ENCODE data around the gene ZNF382.

Gene ZNF382

DNA sequence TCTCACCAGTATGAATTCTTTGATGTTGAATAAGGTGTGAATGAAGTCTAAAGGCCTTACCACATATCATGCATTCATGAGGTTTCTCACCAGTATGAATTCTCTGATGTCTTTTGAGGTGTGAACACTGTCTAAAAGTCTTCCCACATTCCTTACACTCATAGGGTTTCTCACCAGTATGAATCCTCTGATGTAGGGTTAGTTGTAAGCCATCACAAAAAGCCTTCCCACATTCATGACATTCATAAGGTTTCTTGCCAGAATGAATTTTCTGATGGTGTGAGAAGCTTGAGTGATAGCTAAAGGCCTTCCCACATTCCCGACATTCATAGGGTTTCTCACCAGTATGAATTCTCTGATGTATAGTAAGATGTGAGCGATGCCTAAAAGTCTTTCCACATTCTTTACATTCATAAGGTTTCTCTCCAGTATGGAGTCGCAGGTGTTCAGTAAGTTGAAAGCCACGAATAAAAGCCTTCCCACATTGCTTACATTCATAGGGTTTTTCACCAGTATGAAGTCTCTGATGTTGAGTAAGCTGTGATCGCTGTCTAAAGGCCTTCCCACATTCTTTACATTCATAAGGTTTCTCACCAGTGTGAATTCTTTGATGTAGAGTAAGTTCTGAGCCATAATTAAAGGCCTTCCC, 33.9 kb downstream of the ZNF382 start:
- no peak overlapping the region for H3K4me3 ChIP-seq (replicated peaks; ENCODE audit: low read depth, low read length)
- DNase-seq (ENCODE audit: extremely low read depth, low read depth): no peak
- TF ChIP-seq, protein P1, sequence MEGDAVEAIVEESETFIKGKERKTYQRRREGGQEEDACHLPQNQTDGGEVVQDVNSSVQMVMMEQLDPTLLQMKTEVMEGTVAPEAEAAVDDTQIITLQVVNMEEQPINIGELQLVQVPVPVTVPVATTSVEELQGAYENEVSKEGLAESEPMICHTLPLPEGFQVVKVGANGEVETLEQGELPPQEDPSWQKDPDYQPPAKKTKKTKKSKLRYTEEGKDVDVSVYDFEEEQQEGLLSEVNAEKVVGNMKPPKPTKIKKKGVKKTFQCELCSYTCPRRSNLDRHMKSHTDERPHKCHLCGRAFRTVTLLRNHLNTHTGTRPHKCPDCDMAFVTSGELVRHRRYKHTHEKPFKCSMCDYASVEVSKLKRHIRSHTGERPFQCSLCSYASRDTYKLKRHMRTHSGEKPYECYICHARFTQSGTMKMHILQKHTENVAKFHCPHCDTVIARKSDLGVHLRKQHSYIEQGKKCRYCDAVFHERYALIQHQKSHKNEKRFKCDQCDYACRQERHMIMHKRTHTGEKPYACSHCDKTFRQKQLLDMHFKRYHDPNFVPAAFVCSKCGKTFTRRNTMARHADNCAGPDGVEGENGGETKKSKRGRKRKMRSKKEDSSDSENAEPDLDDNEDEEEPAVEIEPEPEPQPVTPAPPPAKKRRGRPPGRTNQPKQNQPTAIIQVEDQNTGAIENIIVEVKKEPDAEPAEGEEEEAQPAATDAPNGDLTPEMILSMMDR (IDR thresholded peaks at IDR 0.05; ENCODE audit: low read depth, low read length, missing control alignments): no peak

DNA sequence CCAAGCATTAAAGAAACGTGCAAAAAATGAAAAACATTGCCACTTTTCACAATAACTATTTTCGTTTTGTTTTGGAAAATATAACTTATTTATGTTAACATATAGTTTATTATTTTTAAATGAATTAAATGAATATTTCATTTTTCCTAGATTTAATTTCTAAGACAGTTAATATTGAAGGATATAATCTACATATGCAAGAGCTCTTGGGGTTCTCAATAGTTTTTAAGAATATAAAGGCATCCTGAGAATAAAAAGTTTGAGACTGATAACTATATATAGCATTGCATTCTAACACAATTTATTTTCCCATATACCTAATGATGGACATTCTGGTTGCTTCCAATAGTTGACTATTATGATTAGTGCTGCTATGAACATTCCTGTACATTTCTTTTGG, 41.6 kb downstream of the ZNF382 start:
- TF ChIP-seq, protein P1 (IDR thresholded peaks at IDR 0.05; ENCODE audit: low read depth, low read length, missing control alignments): no peak
- no peak for DNase-seq (ENCODE audit: extremely low read depth, low read depth)
- no peak overlapping the region for H3K4me3 ChIP-seq (replicated peaks; ENCODE audit: low read depth, low read length)

DNA sequence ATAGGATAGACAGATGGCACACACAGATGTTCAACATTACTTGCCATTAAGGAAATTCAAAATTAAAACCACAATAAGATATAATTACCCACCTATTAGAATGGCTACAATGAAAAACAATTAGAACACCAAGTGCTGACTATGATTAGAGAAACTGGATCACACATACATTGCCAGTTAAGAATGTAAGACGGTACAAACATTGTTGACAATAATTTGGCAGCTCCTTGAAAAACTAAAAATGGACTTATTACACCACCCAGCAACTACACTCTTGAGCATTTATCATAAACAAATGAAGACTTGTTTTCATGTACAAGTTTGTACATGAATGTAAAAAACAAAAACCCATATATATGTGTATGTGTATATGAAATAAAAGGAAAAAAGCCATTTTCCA, 47.8 kb downstream of the ZNF382 start:
- TF ChIP-seq, protein P1 (IDR thresholded peaks at IDR 0.05; ENCODE audit: low read depth, low read length, missing control alignments): no peak
- no peak for DNase-seq (ENCODE audit: extremely low read depth, low read depth)
- no peak overlapping the region for H3K4me3 ChIP-seq (replicated peaks; ENCODE audit: low read depth, low read length)

DNA sequence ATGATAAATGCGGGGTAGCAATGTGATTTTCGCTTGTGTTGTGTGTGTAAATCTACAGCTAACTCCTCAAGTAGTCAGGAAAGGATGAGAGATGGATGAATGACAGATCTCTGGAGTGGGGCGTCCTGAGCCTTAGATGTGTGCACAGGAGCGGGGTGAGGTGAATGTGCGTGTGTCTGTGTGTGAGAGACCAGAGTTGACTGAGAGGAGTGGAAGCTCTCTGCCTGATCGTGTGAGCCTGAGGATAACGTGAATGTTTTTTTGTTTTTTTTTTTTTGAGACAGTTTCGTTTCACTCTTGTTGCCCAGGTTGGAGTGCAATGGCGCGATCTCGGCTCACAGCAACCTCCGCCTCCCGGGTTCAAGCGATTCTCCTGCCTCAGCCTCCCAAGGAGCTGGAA, 60.7 kb downstream of the ZNF382 start:
- DNase-seq (ENCODE audit: extremely low read depth, low read depth): no peak
- H3K4me3 ChIP-seq (replicated peaks; ENCODE audit: low read depth, low read length): peak overlapping the region; percentile 70
- TF ChIP-seq, protein P1 (IDR thresholded peaks at IDR 0.05; ENCODE audit: low read depth, low read length, missing control alignments): no peak

DNA sequence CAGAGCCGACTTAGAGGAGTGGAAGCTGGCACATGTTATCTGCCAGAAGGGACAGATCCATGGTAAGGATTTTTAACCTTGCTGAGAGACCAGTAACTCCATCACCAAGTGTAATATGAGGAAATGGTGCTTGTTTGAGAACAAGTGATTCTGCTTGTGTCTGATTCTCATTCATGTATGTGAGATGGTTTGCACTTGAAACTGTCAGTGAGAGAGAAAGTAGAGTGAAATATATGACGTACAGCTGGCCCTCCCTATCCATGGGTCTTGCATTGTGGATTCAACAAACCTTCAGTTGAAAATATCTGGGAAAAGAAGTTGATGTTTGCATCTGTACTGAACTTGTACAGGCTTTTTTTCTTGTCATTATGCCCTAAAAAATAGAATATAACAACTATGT, 63.5 kb downstream of the ZNF382 start:
- no peak overlapping the region for H3K4me3 ChIP-seq (replicated peaks; ENCODE audit: low read depth, low read length)
- TF ChIP-seq, protein P1 (IDR thresholded peaks at IDR 0.05; ENCODE audit: low read depth, low read length, missing control alignments): no peak
- no peak for DNase-seq (ENCODE audit: extremely low read depth, low read depth)

DNA sequence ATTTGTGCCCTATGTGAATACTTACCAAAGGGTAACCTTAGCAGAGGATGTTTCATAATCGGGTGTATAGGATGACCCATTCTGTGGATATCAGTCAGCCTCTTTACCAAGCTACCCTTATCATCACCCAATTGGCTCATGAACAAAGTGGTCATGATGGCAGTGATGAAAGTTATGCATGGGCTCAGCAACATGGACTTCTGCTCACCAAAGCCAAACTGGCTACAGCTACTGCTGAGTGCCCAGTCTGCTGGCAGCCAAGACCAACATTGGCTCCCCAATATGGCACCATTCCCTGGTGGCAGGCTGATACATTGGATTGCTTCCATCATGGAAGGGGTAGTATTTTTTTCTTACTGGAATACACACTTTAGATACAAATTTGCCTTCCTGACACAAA, 67.3 kb downstream of the ZNF382 start:
- no peak overlapping the region for H3K4me3 ChIP-seq (replicated peaks; ENCODE audit: low read depth, low read length)

More for the DNA sequence above, 67.3 kb downstream of the ZNF382 start:
- TF ChIP-seq, protein P1 (IDR thresholded peaks at IDR 0.05; ENCODE audit: low read depth, low read length, missing control alignments): no peak
- no peak for DNase-seq (ENCODE audit: extremely low read depth, low read depth)
